ENCODE measurements around the gene MRPL3.

Gene MRPL3

GRCh38 chr3:131480116-131480515 is 22.7 kb downstream of the MRPL3 start:
- Mint-ChIP-seq H3K27ac (no peak overlapping the region), H3K4me1 (ENCODE audit: low read depth) (peaks cover 19% of the 10 kb centered on the region), H3K9me3 (no peaks in the 10 kb centered on the region), H3K4me3 (no peak overlapping the region), H3K36me3 (ENCODE audit: low read depth) (peaks cover 28% of the 10 kb centered on the region), H3K27me3 (ENCODE audit: low read depth) (no peaks in the 10 kb centered on the region)
- no peak for DNase-seq (ENCODE audit: low spot score)

DNA sequence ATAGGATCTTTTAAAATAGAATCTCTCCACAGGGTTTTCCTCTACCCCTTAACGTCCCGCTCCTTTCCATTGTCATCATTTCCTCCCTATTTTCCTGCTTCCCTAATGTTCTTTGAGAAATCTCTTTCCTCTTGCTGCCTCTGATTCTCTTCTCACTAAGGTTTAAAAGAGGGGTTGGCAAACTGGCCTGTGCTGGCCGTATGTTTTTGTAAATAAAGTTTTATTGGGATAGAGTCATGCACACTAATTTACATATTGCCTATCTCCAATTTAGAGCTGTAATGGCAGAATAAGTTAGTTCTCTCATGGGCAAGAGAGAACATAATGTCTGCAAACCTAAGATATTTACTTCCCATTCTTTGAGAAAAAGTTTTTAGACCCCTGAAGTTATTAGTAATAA is 25.0 kb downstream of the MRPL3 start:
- Mint-ChIP-seq H3K36me3 (ENCODE audit: low read depth) (peaks cover 25% of the 10 kb centered on the region), H3K4me3 (no peak overlapping the region)

GRCh38 chr3:131474115-131474514 is 28.7 kb downstream of the MRPL3 start:
- Mint-ChIP-seq H3K27ac (no peak overlapping the region), H3K36me3 (ENCODE audit: low read depth) (peaks cover 34% of the 10 kb centered on the region)

More for the DNA sequence above, 25.0 kb downstream of the MRPL3 start:
- no peak for DNase-seq (ENCODE audit: low spot score)
- H3K27me3 Mint-ChIP-seq (ENCODE audit: low read depth): no peaks in the 10 kb centered on the region
- H3K27ac Mint-ChIP-seq: no peak overlapping the region
- H3K4me1 Mint-ChIP-seq (ENCODE audit: low read depth): peaks cover 27% of the 10 kb centered on the region
- no peaks in the 10 kb centered on the region for H3K9me3 Mint-ChIP-seq

GRCh38 chr3:131470377-131470776 is 32.4 kb downstream of the MRPL3 start:
- peaks cover 41% of the 10 kb centered on the region for H3K36me3 Mint-ChIP-seq (ENCODE audit: low read depth)
- no peak overlapping the region for H3K4me3 Mint-ChIP-seq

More at GRCh38 chr3:131474115-131474514, 28.7 kb downstream of the MRPL3 start:
- Mint-ChIP-seq H3K4me3 (no peak overlapping the region), H3K4me1 (ENCODE audit: low read depth) (peaks cover 40% of the 10 kb centered on the region), H3K9me3 (no peaks in the 10 kb centered on the region), H3K27me3 (ENCODE audit: low read depth) (no peaks in the 10 kb centered on the region)
- DNase-seq (ENCODE audit: low spot score): no peak

DNA sequence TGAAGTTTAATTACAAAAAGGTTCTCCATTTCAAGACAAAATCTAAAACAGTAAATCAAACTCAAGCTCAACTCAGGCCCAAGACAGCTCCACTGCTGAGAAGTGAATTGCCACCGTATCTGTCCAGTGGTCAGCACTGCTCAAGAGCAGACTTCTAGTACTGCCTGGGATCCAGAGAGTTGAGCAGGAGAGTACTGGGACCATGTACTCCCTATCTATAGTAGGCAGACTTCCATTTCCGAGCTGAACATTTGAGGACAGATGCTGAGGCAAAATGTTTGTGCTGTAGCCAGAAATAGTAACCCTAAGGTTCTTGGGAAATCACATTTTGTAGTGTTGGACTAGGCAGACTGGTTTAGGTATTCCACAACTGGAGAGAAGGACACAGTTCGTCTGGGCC is 44.1 kb downstream of the MRPL3 start:
- Mint-ChIP-seq H3K4me1 (ENCODE audit: low read depth) (no peaks in the 10 kb centered on the region), H3K27me3 (ENCODE audit: low read depth) (no peaks in the 10 kb centered on the region), H3K27ac (no peak overlapping the region), H3K9me3 (no peaks in the 10 kb centered on the region), H3K36me3 (ENCODE audit: low read depth) (peaks cover 27% of the 10 kb centered on the region), H3K4me3 (no peak overlapping the region)
- DNase-seq (ENCODE audit: low spot score): no peak

More at GRCh38 chr3:131470377-131470776, 32.4 kb downstream of the MRPL3 start:
- no peak for DNase-seq (ENCODE audit: low spot score)
- Mint-ChIP-seq H3K27ac (no peak overlapping the region), H3K27me3 (ENCODE audit: low read depth) (no peaks in the 10 kb centered on the region), H3K9me3 (no peaks in the 10 kb centered on the region), H3K4me1 (ENCODE audit: low read depth) (peaks cover 28% of the 10 kb centered on the region)

GRCh38 chr3:131457220-131457619 is 45.6 kb downstream of the MRPL3 start:
- H3K9me3 Mint-ChIP-seq: no peaks in the 10 kb centered on the region
- no peaks in the 10 kb centered on the region for H3K4me1 Mint-ChIP-seq (ENCODE audit: low read depth)
- H3K27me3 Mint-ChIP-seq (ENCODE audit: low read depth): no peaks in the 10 kb centered on the region
- H3K36me3 Mint-ChIP-seq (ENCODE audit: low read depth): peaks cover 16% of the 10 kb centered on the region
- DNase-seq (ENCODE audit: low spot score): no peak
- no peak overlapping the region for H3K4me3 Mint-ChIP-seq
- H3K27ac Mint-ChIP-seq: no peak overlapping the region

GRCh38 chr3:131454501-131454900 is 48.3 kb downstream of the MRPL3 start:
- Mint-ChIP-seq H3K9me3 (no peaks in the 10 kb centered on the region), H3K27me3 (ENCODE audit: low read depth) (no peaks in the 10 kb centered on the region), H3K27ac (no peak overlapping the region), H3K36me3 (ENCODE audit: low read depth) (peaks cover 10% of the 10 kb centered on the region), H3K4me1 (ENCODE audit: low read depth) (no peaks in the 10 kb centered on the region), H3K4me3 (no peak overlapping the region)
- no peak for DNase-seq (ENCODE audit: low spot score)

- DNase-seq (ENCODE audit: low spot score): no peak
- Mint-ChIP-seq H3K27me3 (ENCODE audit: low read depth) (no peaks in the 10 kb centered on the region), H3K36me3 (ENCODE audit: low read depth) (peaks cover 2% of the 10 kb centered on the region), H3K9me3 (peaks cover 4% of the 10 kb centered on the region), H3K27ac (no peak overlapping the region), H3K4me1 (ENCODE audit: low read depth) (no peaks in the 10 kb centered on the region), H3K4me3 (no peak overlapping the region)
Measured at GRCh38 chr3:131453533-131453932, 49.2 kb downstream of the MRPL3 start.

DNA sequence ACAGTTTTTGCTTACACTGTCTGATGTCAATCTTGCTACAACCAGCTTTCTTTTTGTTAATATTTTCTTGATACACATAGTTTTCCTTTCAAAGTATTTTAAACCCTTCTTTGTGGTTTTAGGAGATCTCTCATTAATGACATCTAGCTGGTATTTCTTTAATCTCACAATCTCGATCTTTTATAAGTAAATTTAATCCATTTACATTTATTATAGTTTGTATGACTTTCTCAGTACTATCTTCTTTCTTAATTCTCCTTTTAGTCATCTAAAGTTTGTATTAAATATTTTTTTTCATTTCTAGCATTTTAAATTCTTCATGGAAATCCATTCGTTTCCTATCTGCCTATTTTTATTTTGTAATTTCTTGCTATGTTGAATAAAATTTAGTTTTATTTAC is 55.4 kb downstream of the MRPL3 start:
- Mint-ChIP-seq H3K27ac (no peak overlapping the region), H3K4me3 (no peak overlapping the region), H3K9me3 (peaks cover 4% of the 10 kb centered on the region), H3K4me1 (ENCODE audit: low read depth) (no peaks in the 10 kb centered on the region), H3K27me3 (ENCODE audit: low read depth) (no peaks in the 10 kb centered on the region), H3K36me3 (ENCODE audit: low read depth) (no peaks in the 10 kb centered on the region)
- DNase-seq (ENCODE audit: low spot score): no peak

DNA sequence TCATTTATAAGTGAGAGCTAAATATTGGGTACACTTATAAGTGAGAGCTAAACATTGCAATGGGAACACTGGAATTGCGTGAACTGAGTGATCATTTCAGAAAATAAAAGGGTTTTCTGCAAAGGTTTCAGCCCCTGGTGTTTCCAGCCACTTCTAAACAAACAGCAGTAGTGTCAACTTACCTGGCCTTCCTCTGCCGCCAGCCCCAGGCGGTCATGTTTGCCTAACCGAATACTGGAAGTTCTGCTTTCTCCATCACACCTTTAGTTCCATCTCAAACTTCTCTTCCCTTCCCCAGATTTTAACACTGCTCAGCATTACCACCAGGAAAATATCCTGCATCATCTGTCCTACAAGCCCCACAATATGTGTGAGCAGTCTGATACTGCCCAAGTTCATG is 58.6 kb downstream of the MRPL3 start:
- H3K4me1 Mint-ChIP-seq (ENCODE audit: low read depth): no peaks in the 10 kb centered on the region
- H3K9me3 Mint-ChIP-seq: peaks cover 4% of the 10 kb centered on the region
- no peaks in the 10 kb centered on the region for H3K36me3 Mint-ChIP-seq (ENCODE audit: low read depth)
- no peak overlapping the region for H3K4me3 Mint-ChIP-seq
- H3K27me3 Mint-ChIP-seq (ENCODE audit: low read depth): peaks cover 5% of the 10 kb centered on the region
- no peak for DNase-seq (ENCODE audit: low spot score)
- H3K27ac Mint-ChIP-seq: no peak overlapping the region

DNA sequence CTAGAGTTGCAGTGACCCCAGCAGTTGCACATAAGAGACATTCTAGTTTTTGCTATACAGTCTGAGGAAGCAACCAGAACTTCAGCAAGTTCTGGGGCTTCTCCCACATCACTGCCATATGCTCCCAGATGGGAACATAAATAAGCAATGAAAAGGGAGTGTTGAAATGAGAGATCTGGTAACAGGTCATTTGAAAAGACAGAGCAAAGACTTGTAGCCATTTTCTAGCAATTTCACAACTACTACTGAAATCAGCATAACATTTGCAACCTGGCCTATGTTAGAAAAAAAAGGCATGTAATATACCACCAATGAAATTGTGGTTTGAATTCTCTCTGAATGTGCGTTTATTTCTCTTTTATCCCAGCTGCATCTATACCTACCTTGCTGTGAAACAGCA is 63.7 kb downstream of the MRPL3 start:
- no peak overlapping the region for H3K27ac Mint-ChIP-seq
- no peak overlapping the region for H3K4me3 Mint-ChIP-seq
- H3K27me3 Mint-ChIP-seq (ENCODE audit: low read depth): peaks cover 17% of the 10 kb centered on the region
- H3K36me3 Mint-ChIP-seq (ENCODE audit: low read depth): no peaks in the 10 kb centered on the region
- H3K4me1 Mint-ChIP-seq (ENCODE audit: low read depth): no peaks in the 10 kb centered on the region
- DNase-seq (ENCODE audit: low spot score): no peak
- no peaks in the 10 kb centered on the region for H3K9me3 Mint-ChIP-seq

GRCh38 chr3:131435000-131435399 is 67.8 kb downstream of the MRPL3 start:
- H3K36me3 Mint-ChIP-seq (ENCODE audit: low read depth): no peaks in the 10 kb centered on the region
- peaks cover 18% of the 10 kb centered on the region for H3K27me3 Mint-ChIP-seq (ENCODE audit: low read depth)
- H3K4me1 Mint-ChIP-seq (ENCODE audit: low read depth): no peaks in the 10 kb centered on the region
- no peak for DNase-seq (ENCODE audit: low spot score)
- no peak overlapping the region for H3K4me3 Mint-ChIP-seq
- no peak overlapping the region for H3K27ac Mint-ChIP-seq
- H3K9me3 Mint-ChIP-seq: no peaks in the 10 kb centered on the region

DNA sequence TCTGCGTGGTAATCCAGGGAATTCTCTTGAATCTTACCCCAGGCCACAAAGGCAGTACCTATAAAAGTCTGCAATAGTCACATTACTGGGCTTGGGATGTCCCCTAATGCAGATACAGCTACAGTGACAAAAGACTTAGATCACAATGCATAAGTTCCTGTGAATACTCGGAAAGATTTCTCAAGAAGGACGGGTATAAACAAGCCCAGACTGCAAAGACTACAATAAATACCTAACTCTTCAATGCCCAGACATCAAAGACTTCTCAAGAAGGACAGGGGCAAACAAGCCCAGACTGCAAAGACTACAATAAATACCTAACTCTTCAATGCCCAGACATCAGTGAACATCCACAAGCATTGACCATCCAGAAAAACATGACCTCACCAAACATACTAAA is 70.3 kb downstream of the MRPL3 start:
- H3K4me1 Mint-ChIP-seq (ENCODE audit: low read depth): no peaks in the 10 kb centered on the region
- no peaks in the 10 kb centered on the region for H3K36me3 Mint-ChIP-seq (ENCODE audit: low read depth)

GRCh38 chr3:131431754-131432153 is 71.0 kb downstream of the MRPL3 start:
- no peaks in the 10 kb centered on the region for H3K4me1 Mint-ChIP-seq (ENCODE audit: low read depth)
- H3K4me3 Mint-ChIP-seq: no peak overlapping the region
- peaks cover 15% of the 10 kb centered on the region for H3K27me3 Mint-ChIP-seq (ENCODE audit: low read depth)
- H3K36me3 Mint-ChIP-seq (ENCODE audit: low read depth): no peaks in the 10 kb centered on the region
- H3K27ac Mint-ChIP-seq: no peak overlapping the region
- no peak for DNase-seq (ENCODE audit: low spot score)
- H3K9me3 Mint-ChIP-seq: no peaks in the 10 kb centered on the region

More for the DNA sequence above, 70.3 kb downstream of the MRPL3 start:
- DNase-seq (ENCODE audit: low spot score): no peak
- Mint-ChIP-seq H3K27me3 (ENCODE audit: low read depth) (peaks cover 15% of the 10 kb centered on the region), H3K4me3 (no peak overlapping the region), H3K9me3 (no peaks in the 10 kb centered on the region), H3K27ac (no peak overlapping the region)

DNA sequence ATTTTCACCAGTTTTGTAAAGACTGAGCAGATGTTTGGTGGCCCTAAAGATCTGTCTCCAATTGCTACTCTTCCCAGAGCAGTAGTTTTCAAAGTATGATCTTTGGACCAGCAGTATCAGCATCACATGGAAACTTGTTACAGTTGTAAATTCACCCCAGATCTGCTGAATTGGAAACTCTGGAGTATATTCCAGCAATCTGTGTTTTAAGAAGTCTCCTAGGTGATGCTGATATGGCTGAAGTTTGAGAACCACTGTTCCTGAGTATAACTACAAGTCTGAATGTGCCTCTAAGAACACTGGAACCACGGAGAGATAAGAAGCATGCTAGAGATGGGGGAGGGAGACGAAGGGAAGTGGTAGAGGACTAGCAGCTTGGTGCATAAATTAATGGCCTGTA is 75.5 kb downstream of the MRPL3 start:
- H3K4me3 Mint-ChIP-seq: no peak overlapping the region
- DNase-seq (ENCODE audit: low spot score): no peak
- H3K36me3 Mint-ChIP-seq (ENCODE audit: low read depth): no peaks in the 10 kb centered on the region
- H3K4me1 Mint-ChIP-seq (ENCODE audit: low read depth): no peaks in the 10 kb centered on the region
- H3K9me3 Mint-ChIP-seq: no peaks in the 10 kb centered on the region
- no peaks in the 10 kb centered on the region for H3K27me3 Mint-ChIP-seq (ENCODE audit: low read depth)
- H3K27ac Mint-ChIP-seq: no peak overlapping the region

Data from T-helper 2 cell treated with Interferon-gamma antibody and Interleukin-4, amounts not matched to agents 5 μg/mL and 100 μg/mL, for 36 hours (primary cell).